Common myeloid progenitor, CD34-positive (primary cell): ENCODE measurements around the gene KIAA1549.
"Not testable (repeated sequence)": the region's sequence is repeated elsewhere in the genome, so short reads cannot be mapped to it uniquely, and the experiment has no call there.

Source experiments
- CTCF ChIA-PET: fragments of 350-600 bp; sonication (Branson Sonifier 250); formaldehyde crosslinking; loops from one replicate; lab custom pipeline; 2021; ENCODE audit warnings: antibody characterized with exemption; lab: Charles Lee
- POLR2A ChIA-PET: fragments of 350-600 bp; sonication (Branson Sonifier 250); formaldehyde crosslinking; loops from one replicate; lab custom pipeline; 2021; ENCODE audit warnings: antibody characterized with exemption; lab: Charles Lee
- DNase-seq, 3 donors: peaks; one replicate each; pipeline versions ENCODE4 v3.0.0 to v3.0.0-alpha.2; 2013
- H3K27ac ChIP-seq, 2 experiments: 1 replicate in 1 of 2; 2 replicates in 1 of 2; pipeline ENCODE4 v1.7.0; 2013; ENCODE audit warnings: inconsistent platforms in 2 of 2, low read length in 2 of 2, mild to moderate bottlenecking in 2 of 2, low read depth in 1 of 2, moderate library complexity in 1 of 2; ENCODE audit not compliant: severe bottlenecking in 2 of 2, insufficient read depth in 1 of 2, poor library complexity in 1 of 2
- H3K27me3 ChIP-seq, 5 experiments: replicated peaks in 2 of 5; 1 replicate in 3 of 5; 2 replicates in 2 of 5; pipeline versions ENCODE4 v1.6.1 to v1.7.0; 2013; ENCODE audit warnings: low read length in 4 of 5, mild to moderate bottlenecking in 2 of 5, moderate library complexity in 2 of 5, inconsistent platforms in 1 of 5; ENCODE audit not compliant: insufficient read depth in 5 of 5, control insufficient read depth in 4 of 5
- H3K36me3 ChIP-seq, 4 experiments: 1 replicate in 2 of 4; 2 replicates in 2 of 4; pipeline versions ENCODE4 v1.6.1 to v1.7.0; 2013; ENCODE audit warnings: low read length in 3 of 4, control low read depth in 1 of 4, mild to moderate bottlenecking in 1 of 4; ENCODE audit not compliant: control insufficient read depth in 4 of 4, insufficient read depth in 4 of 4
- H3K4me1 ChIP-seq, 4 experiments: 1 replicate in 3 of 4; 2 replicates in 1 of 4; pipeline versions ENCODE4 v1.6.1 to v1.7.1; 2013; ENCODE audit warnings: low read length in 3 of 4, mild to moderate bottlenecking in 3 of 4, control low read depth in 1 of 4, inconsistent platforms in 1 of 4, moderate library complexity in 1 of 4; ENCODE audit not compliant: control insufficient read depth in 4 of 4, insufficient read depth in 4 of 4; ENCODE audit errors: control extremely low read depth in 1 of 4
- H3K4me3 ChIP-seq, 7 experiments: 1 replicate in 4 of 7; 2 replicates in 3 of 7; pipeline versions ENCODE4 v1.5.1 to v1.7.0; 2013; ENCODE audit warnings: mild to moderate bottlenecking in 7 of 7, low read length in 6 of 7, moderate library complexity in 6 of 7, inconsistent platforms in 2 of 7, low read depth in 2 of 7, control low read depth in 1 of 7; ENCODE audit not compliant: insufficient read depth in 4 of 7, control insufficient read depth in 1 of 7; ENCODE audit errors: extremely low read depth in 1 of 7
- H3K9me3 ChIP-seq, 5 experiments: 1 replicate in 4 of 5; 2 replicates in 1 of 5; pipeline versions ENCODE4 v1.6.1 to v1.7.1; 2013; ENCODE audit warnings: low read length in 4 of 5, mild to moderate bottlenecking in 2 of 5, inconsistent platforms in 1 of 5, low read depth in 1 of 5, moderate library complexity in 1 of 5; ENCODE audit not compliant: control insufficient read depth in 4 of 5, insufficient read depth in 2 of 5; ENCODE audit errors: control extremely low read depth in 1 of 5
- WGBS: methylation state at CpG from one replicate; pipeline ENCODE4 v1.1.5; 2013; ENCODE audit not compliant: insufficient coverage; 5-methylcytosine and 5-hydroxymethylcytosine counted together

Gene KIAA1549

GRCh38 chr7:138799336-138800000 lies 181.7 kb downstream of the KIAA1549 start:
- H3K4me1 ChIP-seq: peaks cover 0 to 6% (median 0%) of the 10 kb centered on the region in 4 experiments
- H3K27ac ChIP-seq: no peak overlapping the region
- DNase-seq: no peak
- H3K4me3 ChIP-seq: no peak overlapping the region
- POLR2A ChIA-PET: no interaction called here
- WGBS: 93% methylated on average over 4 of the region's 7 CpGs
- CTCF ChIA-PET: interaction anchor here (0.6 to 0.8 kb wide), 2 partner anchors 15 to 484 kb away, joined by 3 read pairs; no protein-coding TSS in a partner anchor
- H3K9me3 ChIP-seq: no peaks in the 10 kb centered on the region
- H3K36me3 ChIP-seq: no peaks in the 10 kb centered on the region
- no peaks in the 10 kb centered on the region for H3K27me3 ChIP-seq

- Histone ChIP-seq H3K9me3 (no peaks in the 10 kb centered on the region), H3K27ac (no peak overlapping the region), H3K36me3 (no peaks in the 10 kb centered on the region), H3K4me1 (peaks cover 0 to 6% (median 0%) of the 10 kb centered on the region in 4 experiments), H3K4me3 (no peak overlapping the region), H3K27me3 (no peaks in the 10 kb centered on the region)
- CTCF ChIA-PET: no interaction called here
- POLR2A ChIA-PET: interaction anchor here (0.7 kb wide), 1 partner anchor 389 kb away, joined by 3 read pairs; no protein-coding TSS in a partner anchor
- 100% methylated on average over 4 of the region's 5 CpGs for WGBS
- DNase-seq: no peak
Measured at GRCh38 chr7:138798836-138799235, 182.4 kb downstream of the KIAA1549 start.

GRCh38 chr7:138797715-138798320 lies 183.4 kb downstream of the KIAA1549 start, which contains the start of the genes ATP6V0A4 and TMEM213:
Gene ATP6V0A4 (minus strand): TSS chr7:138798196. CDS start chr7:138771247, 26,949 bp downstream.
Gene TMEM213 (plus strand): TSS chr7:138797994. CDS start chr7:138798105, 111 bp downstream.
- Histone ChIP-seq H3K36me3 (no peaks in the 10 kb centered on the region), H3K4me3 (no peak within 1 kb of the TSS), H3K9me3 (no peaks in the 10 kb centered on the region), H3K27me3 (no peaks in the 10 kb centered on the region), H3K27ac (no peak within 1 kb of the TSS), H3K4me1 (peaks cover 0 to 6% (median 0%) of the 10 kb centered on the region in 4 experiments)
- DNase-seq: peak in 1 of 3 donors; percentile 1
- ChIA-PET CTCF (interaction anchor here (1.5 kb wide), 1 partner anchor 213 kb away, joined by 3 read pairs; no protein-coding TSS in a partner anchor), POLR2A (no interaction called here)
- 57% methylated on average over 6 of the region's 14 CpGs for WGBS

- DNase-seq, H3K27me3 ChIP-seq, POLR2A ChIA-PET, H3K9me3 ChIP-seq, H3K4me3 ChIP-seq, H3K4me1 ChIP-seq, H3K27ac ChIP-seq, H3K36me3 ChIP-seq: not testable (repeated sequence)
- 83% methylated on average over 3 of the region's 4 CpGs for WGBS
- CTCF ChIA-PET: interaction anchor here (1.5 kb wide), 1 partner anchor 214 kb away, joined by 3 read pairs; no protein-coding TSS in a partner anchor
Measured at GRCh38 chr7:138797046-138797445, 184.1 kb downstream of the KIAA1549 start.

GRCh38 chr7:138796038-138796615 lies 185.1 kb downstream of the KIAA1549 start:
- DNase-seq: no peak
- CTCF ChIA-PET: interaction anchor here (1.5 kb wide), 1 partner anchor 215 kb away, joined by 3 read pairs; no protein-coding TSS in a partner anchor
- Histone ChIP-seq H3K4me3 (no peak overlapping the region), H3K27ac (no peak overlapping the region), H3K36me3 (no peaks in the 10 kb centered on the region), H3K4me1 (peaks cover 0 to 6% (median 0%) of the 10 kb centered on the region in 4 experiments), H3K27me3 (no peaks in the 10 kb centered on the region), H3K9me3 (no peaks in the 10 kb centered on the region)
- WGBS: 97% methylated on average over 8 of the region's 9 CpGs
- POLR2A ChIA-PET: no interaction called here

GRCh38 chr7:138785587-138786437 lies 195.4 kb downstream of the KIAA1549 start:
- no peak overlapping the region for H3K27ac ChIP-seq
- CTCF ChIA-PET: no interaction called here
- 84% methylated on average over 8 of the region's 10 CpGs for WGBS

More at GRCh38 chr7:138785587-138786437, 195.4 kb downstream of the KIAA1549 start:
- Histone ChIP-seq H3K4me3 (no peak overlapping the region), H3K27me3 (no peaks in the 10 kb centered on the region), H3K9me3 (peaks cover 0 to 15% (median 0%) of the 10 kb centered on the region in 5 experiments), H3K4me1 (no peaks in the 10 kb centered on the region), H3K36me3 (no peaks in the 10 kb centered on the region)
- peak in 2 of 3 donors; percentile 18 to 27 for DNase-seq
- POLR2A ChIA-PET: no interaction called here
